NCI-H2029 treated with DMSO at 0.1 percent for 48 hours (cell line): ENCODE data around the gene STK11.
"Not testable (repeated sequence)": the region's sequence is repeated elsewhere in the genome, so short reads cannot be mapped to it uniquely, and the experiment has no call there.

Experiments
- DNase-seq: peaks from one replicate; lab custom pipeline; 2025; lab: John Stamatoyannopoulos, UW

Gene STK11

GRCh38 chr19:1169921-1170885 lies 35.4 kb upstream of the STK11 start:
- no peak for DNase-seq

DNA sequence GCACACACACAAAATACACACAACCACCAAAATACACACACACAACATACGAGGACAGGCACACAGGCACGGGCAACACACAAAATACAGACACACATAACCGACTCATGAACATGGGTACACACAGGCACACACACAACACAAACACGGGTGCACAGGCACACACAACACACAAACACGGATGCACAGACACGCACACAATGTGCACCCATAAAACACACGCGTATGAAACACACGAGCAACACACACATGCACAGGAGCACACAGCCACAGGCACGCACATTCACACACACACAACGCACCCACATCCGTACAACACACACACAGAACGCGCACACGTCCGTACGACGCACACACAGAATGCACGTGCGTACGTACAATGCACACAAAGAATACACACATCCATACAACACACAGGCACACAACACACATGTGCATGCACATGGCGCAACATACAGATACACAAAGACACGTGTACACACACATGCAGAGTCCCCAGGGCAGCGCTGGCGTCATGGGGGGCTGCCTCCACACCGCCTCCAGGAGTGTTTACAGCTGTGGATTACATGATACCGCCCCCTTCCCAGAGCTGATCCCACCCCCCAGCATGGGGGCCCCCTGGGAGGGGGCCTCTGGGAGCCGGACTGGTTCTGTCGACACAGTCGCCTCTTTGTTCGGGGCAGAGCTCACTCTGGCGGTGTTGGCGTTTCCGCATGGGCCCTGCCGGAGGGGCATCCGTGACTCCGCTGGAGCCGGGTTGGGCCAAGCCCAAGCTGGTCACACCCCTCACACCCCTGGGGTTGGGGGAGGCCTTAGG lies 34.4 kb upstream of the STK11 start:
- no peak for DNase-seq

DNA sequence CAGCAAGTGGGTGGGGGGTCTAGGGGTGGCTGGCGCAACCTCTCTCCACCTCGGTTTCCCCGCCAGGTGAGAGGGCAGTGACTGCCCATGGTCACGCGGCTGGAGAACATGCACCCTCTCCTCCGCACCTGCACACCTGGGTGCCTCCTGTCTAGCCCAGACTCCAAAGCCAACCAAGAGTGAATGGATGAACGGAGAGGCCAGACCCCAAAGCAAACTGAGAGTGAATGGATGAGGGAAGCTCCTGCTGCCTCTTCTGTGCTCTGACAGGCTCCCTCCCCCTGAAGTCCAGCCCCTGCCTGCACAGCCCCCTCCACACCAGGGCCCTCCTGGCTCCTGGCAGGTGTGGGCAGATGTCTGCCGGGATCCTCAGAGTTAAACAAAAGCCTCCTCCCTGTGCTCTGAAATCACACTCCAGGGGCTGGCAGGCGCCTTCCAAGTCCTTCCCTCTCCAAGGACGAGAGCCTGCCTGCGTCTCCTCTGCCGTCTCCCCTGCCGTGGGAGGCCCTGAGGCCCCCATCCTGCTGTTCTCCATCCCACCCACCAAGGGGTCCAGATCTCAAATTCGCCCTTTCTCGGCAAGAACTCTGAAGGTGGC lies 33.7 kb upstream of the STK11 start:
- no peak for DNase-seq

GRCh38 chr19:1172353-1173158 lies 33.0 kb upstream of the STK11 start:
- no peak for DNase-seq

GRCh38 chr19:1173159-1173844 lies 32.3 kb upstream of the STK11 start:
- no peak for DNase-seq

- peak; percentile 7 for DNase-seq
Measured at GRCh38 chr19:1173845-1174809, 31.5 kb upstream of the STK11 start, which contains the start of gene SBNO2. Gene SBNO2 (minus strand): TSS chr19:1174268. CDS start chr19:1154276, 19,992 bp downstream.

GRCh38 chr19:1177322-1178114 lies 28.1 kb upstream of the STK11 start:
- no peak for DNase-seq

DNA sequence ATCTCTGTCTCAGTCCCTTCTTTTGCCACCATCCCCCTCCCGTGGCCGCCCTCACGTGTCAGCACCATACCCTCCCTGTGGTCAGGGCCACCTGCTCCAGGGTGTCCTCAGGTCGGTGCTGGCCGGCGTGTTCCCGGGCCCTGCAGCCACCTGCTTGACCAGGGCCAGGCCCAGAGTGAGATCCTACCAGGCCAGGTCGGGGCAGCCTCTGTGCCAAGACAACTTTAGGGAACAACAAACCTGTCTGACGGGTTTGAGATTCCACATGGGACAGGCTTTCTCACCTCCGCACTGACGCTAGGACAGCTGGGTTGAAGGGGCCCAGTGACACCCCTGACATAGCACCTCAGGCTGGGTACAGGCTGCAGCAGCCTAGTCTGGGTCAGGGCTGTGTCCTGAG lies 24.0 kb upstream of the STK11 start:
- no peak for DNase-seq

DNA sequence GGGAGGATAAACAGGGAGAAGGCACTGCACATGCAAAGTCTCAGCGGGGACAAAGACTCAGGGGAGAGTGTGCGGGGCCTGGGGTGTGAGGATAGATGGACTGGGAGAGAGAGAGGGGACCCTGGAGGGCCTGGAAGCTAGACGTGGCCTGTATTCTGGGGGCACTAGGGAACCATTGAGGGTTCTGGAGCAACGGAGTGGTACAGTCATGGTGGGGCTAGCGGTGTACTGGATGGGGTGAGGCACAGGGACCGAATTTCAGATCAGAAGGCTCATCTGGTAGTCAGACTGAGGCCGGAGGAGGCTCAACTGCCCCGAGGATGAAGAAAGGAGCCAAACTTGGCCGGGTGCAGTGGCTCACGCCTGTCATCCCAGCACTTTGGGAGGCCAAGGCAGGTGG lies 23.5 kb upstream of the STK11 start:
- no peak for DNase-seq

- DNase-seq = no peak
Measured at GRCh38 chr19:1182727-1183126, 22.9 kb upstream of the STK11 start.

DNA sequence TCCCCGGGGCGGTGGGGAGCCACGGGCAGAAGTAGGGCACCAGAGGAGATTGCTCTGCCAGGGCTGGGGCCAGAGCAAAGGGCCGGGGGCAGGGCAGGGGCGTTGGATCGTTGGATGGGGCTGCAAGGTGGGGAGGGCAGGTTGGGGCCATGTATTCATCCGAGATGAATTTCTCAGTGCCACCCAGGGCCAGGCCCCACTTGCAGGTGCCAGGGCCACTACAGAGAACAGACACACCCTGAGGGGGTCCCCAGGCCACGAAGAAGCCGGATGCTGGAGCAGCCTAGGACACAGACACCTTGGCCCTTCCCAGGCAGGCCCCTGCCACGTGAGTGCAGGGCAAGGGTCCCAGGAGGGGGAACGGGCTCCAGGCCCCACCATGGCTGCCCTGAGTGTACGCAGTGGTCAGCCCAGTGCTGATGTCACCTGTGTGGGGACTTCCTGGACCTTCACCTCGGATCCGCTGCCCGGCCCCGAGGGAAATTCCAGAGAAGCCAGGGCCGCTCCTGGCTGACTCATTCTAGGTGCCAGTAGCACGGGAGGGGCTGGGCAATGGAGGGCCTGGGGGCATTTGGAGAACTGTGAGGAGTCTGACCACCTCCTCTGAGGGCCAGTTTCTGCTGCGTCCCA lies 21.9 kb upstream of the STK11 start:
- DNase-seq = no peak

DNA sequence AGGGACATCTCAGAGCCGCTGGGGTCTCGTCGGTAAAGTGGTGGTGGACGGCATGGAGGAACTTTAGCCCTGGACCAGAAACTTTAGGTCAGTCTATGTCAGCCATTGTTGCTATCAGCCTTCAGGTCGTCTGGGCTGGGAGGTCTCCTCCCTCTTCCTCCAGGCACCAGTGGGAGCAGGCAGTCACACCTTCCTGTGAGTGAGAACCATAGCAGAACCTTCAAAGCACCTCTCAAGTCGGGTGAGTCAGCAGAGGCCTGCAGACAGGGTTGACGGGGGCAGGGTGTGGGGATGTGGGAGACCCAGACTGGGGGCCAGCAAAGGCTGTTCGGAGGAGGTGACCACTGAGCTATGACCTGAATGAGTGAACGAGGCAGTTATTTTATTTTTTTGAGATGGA lies 16.2 kb upstream of the STK11 start:
- no peak for DNase-seq

- DNase-seq = no peak
Measured at GRCh38 chr19:1199531-1199930, 6.0 kb upstream of the STK11 start.

GRCh38 chr19:1200614-1201013 lies 5.0 kb upstream of the STK11 start:
- not testable (repeated sequence) for DNase-seq

GRCh38 chr19:1206150-1206863 lies 729 bp downstream of the STK11 start:
- no peak for DNase-seq

DNA sequence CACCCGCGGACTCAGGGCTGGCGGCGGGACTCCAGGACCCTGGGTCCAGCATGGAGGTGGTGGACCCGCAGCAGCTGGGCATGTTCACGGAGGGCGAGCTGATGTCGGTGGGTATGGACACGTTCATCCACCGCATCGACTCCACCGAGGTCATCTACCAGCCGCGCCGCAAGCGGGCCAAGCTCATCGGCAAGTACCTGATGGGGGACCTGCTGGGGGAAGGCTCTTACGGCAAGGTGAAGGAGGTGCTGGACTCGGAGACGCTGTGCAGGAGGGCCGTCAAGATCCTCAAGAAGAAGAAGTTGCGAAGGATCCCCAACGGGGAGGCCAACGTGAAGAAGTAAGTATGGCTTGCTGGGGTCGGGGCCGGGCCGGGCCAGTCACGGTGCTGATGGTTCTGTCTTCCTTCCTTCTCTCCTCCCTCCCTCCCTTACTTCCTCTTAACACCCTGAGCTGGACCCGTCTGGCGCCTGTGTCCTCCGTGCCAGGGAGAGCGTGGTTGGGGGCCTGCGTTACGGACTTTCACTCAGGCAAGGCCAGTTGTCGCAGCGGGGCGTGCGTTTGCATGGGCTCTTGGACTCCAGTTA lies 1.4 kb downstream of the STK11 start:
- DNase-seq = no peak

DNA sequence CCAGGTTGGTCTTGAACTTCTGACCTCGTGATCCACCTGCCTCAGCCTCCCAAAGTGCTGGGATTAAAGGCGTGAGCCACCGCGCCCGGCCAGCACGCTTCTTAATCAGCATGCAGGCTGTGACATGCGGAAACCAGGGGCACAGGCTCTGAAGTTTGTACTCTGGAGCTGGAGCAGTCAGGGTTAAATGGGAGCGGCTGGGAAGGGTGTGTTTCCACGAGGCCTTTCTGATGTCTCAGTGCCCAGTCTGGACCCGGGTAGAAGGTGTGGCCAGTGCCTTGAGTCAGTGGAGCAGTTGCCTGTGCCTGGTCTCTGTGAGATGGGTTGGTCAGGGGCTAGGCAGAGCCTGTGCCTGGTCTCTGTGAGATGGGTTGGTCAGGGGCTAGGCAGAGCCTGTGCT lies 3.3 kb downstream of the STK11 start:
- DNase-seq = not testable (repeated sequence)

- no peak for DNase-seq
Measured at GRCh38 chr19:1210227-1210538, 4.6 kb downstream of the STK11 start.
